Uterine smooth muscle cell (primary cell): ENCODE measurements around the gene POLR3F. TPM values are rescaled to one million over a fixed set of nuclear protein-coding genes. Genes with fewer than 3 reads are reported as not detected.

Experiments used
- total RNA-seq: library from RNA; depleted of rRNA; stranded (reverse); fragments of >200 nt; gene quantifications from 2 replicates; pipeline ENCODE4 v1.2.3, GENCODE V29; 2014

Gene POLR3F
- 10.5 and 13.6 TPM in 2 replicates for total RNA-seq

DNA sequence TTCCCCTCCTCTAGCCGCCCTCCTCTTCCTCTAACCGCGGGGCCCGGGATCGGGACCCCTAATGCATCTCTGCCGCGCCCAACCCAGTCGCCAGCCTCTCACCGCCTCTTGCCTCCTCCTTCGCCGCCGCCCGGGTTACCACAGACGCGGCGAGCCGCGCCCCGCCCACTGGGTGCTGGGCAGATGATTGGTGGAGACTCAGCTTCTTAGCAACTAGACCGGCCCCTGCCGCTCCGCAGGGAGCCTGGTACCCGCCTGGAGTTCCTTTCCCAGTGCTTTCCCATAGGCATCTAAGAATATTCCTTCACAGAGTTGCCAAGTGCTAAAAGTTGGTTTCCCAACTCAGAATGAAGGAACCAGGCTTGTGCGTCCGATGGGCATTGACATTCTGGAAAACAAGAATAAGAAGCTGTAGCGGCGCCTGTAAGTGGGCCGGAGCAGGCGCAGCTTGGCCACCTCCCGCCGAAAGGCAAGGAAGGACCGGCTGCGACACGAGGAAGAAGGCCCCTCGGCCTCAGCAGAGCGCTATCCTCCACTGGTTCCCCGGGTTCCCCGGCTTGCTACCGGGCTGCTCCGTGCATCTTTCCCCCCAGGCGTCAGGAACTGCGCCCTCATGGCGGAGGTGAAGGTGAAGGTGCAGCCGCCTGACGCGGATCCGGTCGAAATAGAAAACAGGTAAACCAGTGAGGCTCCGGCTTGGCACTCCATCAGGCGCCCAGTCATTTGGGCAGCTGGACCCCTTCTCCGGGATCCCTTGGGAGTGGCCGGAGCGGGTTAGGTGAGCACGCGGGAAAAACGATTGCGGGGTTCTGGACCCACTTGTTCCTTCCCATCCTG, at the start of gene POLR3F, which contains the start of gene DZANK1:
TSS of gene POLR3F (plus strand) at position 497 of the 837 bp plus-strand sequence. CDS start at position 614, 117 bp downstream.
TSS of gene DZANK1 (minus strand) at position 137 of the 837 bp plus-strand sequence. CDS start 1,672 bp downstream, outside the sequence.

DNA sequence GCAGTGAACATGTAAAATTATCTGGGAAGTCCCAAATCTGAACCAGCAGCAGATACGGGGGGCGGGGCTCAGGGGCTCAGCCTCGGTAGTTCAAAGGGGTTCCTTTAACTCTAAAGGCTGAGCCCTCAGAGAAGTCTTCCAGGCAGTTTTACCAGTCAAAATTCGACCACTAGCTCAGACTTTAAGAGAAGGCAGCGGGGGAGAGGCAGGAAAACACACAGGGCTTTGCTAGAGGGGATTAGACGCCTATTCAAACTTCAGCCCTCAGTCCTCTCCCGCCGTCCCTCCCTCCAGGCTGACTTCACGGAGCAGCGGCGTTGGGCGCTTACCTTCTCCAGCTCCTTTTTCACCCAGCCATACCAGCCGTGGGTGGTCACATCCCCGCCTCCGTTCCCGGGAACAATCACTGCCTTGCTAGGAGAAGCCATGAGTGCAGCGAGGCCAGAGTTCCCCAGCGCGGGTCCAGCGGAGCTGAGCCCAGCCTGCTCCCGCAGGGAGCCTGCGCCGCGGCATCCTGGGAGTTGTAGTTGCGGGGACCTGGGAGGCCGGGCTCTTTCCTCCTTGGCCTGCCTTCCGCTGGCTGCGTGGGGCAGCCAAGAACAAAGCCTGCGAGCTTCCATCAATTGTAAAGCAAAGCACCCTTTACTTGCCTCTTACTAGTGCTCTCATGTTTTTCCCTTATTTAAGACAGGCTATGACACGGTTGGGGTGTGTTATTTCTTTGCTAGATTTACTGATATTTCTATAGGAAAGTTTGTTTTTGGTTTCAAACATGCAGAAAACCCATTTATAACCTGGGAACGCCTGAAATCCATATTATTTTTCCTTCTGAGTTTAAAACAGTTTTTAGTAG, 29.8 kb downstream of the POLR3F start, which contains the start of gene RBBP9:
TSS of gene RBBP9 (minus strand) at position 486 of the 853 bp plus-strand sequence. CDS start at position 428, 58 bp downstream.

DNA sequence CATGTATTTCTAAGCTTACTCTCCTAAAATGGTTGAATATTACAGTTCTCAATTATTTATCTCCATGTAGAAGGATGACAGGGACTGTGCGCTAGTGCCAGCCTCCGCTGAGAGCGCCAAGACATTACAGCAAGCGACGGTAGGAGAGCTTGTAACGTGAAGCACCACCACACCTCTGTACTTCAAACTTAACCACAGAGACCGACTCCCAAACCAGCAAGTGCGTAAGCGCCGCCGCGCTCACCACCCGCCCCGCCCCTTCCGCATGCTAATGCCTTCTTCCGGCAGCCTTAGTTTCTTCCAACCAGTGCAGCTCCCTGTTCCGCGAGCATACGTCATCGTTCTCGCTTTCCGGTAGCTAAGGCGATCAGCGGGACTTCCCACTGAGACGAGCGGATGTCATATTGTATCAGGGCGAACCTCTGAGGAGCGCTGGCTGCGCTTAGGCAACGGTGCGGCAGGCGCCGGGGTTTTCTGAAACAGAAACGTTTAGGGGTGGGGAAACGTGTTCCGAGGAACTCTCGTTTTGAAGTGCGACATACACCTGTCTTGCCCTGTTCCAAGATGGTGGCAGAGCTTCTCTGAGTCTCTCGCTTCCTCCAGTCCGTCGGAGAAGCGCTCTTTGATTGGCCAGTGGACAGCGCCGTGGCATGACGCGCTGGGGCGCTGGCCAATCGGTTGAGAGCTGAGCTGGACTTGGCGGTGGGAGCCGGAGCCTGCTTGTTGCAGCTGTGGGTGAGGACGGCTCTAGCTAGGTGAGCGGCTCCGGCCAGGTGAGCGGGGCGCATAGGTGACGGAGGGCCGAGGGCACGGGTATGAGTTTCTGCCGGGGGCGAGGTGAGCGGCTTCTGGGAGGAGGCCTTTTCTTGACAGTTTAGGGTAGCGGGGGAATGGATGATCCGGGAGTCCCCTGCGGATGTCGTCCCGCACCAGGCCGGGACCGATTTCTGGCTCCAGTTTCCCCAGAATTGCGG, 40.3 kb downstream of the POLR3F start, which contains the start of gene SEC23B:
TSS of gene SEC23B (plus strand) at position 723 of the 974 bp plus-strand sequence. CDS start 2,896 bp downstream, outside the sequence.

Other genes with a start within 250 kb of the POLR3F start
- 21.8 and 28.6 TPM in 2 replicates for gene ZNF133, start 178.9 kb upstream of the POLR3F start, total RNA-seq
- gene DZANK1, start 360 bp upstream of the POLR3F start, total RNA-seq = 1.1 and 1.5 TPM in 2 replicates
- 16.2 and 24.9 TPM in 2 replicates for gene RBBP9, start 29.8 kb downstream of the POLR3F start, total RNA-seq
- gene SEC23B, start 40.5 kb downstream of the POLR3F start, total RNA-seq = 68.6 and 87.4 TPM in 2 replicates
- gene SMIM26, start 100.0 kb downstream of the POLR3F start, total RNA-seq = 89.2 and 116 TPM in 2 replicates
- gene DTD1, start 120.7 kb downstream of the POLR3F start, total RNA-seq = 127 and 206 TPM in 2 replicates